HG02759 (cell line): ENCODE data around the gene GTF2B.
"Not testable (repeated sequence)": the region's sequence is repeated elsewhere in the genome, so short reads cannot be mapped to it uniquely, and the experiment has no call there.

Experiments
- ATAC-seq: cut with Tn5 transposase; IDR thresholded peaks from one replicate; pipeline ENCODE4 v1.9.1; 2021; ENCODE audit warnings: mild to moderate bottlenecking, moderate library complexity; ENCODE audit not compliant: unreplicated experiment

The GTF2B gene

GRCh38 chr1:88888750-88889149, 2.6 kb downstream of the GTF2B start:
- ATAC-seq, result no peak

- ATAC-seq, result no peak
These were observed 5.4 kb downstream of the GTF2B start for GRCh38 chr1:88885933-88886332.

- no peak for ATAC-seq
These were observed 8.2 kb downstream of the GTF2B start for GRCh38 chr1:88883156-88883555.

GRCh38 chr1:88880717-88881116, 10.7 kb downstream of the GTF2B start:
- ATAC-seq, result not testable (repeated sequence)

GRCh38 chr1:88878731-88879130, 12.6 kb downstream of the GTF2B start:
- ATAC-seq, result no peak

- no peak for ATAC-seq
These were observed 13.5 kb downstream of the GTF2B start for GRCh38 chr1:88877911-88878310.

- no peak for ATAC-seq
These were observed 14.0 kb downstream of the GTF2B start for GRCh38 chr1:88877382-88877825.

GRCh38 chr1:88876573-88877365, 14.6 kb downstream of the GTF2B start:
- no peak for ATAC-seq

GRCh38 chr1:88875595-88875994, 15.8 kb downstream of the GTF2B start:
- ATAC-seq, result no peak

- no peak for ATAC-seq
These were observed 17.5 kb downstream of the GTF2B start for GRCh38 chr1:88873737-88874349.

GRCh38 chr1:88869644-88870043, 21.7 kb downstream of the GTF2B start:
- not testable (repeated sequence) for ATAC-seq

GRCh38 chr1:88867743-88868521, 23.4 kb downstream of the GTF2B start:
- ATAC-seq, result no peak

- no peak for ATAC-seq
These were observed 39.9 kb downstream of the GTF2B start for GRCh38 chr1:88851303-88852063.

GRCh38 chr1:88847643-88848042, 43.7 kb downstream of the GTF2B start:
- ATAC-seq, result no peak

- no peak for ATAC-seq
These were observed 65.6 kb downstream of the GTF2B start for GRCh38 chr1:88825721-88826120.

- not testable (repeated sequence) for ATAC-seq
These were observed 71.7 kb downstream of the GTF2B start for GRCh38 chr1:88819642-88820041.

GRCh38 chr1:88813471-88813870, 77.9 kb downstream of the GTF2B start:
- no peak for ATAC-seq

- ATAC-seq, result no peak
These were observed 79.0 kb downstream of the GTF2B start for GRCh38 chr1:88812366-88812765.

GRCh38 chr1:88803444-88803843, 87.9 kb downstream of the GTF2B start:
- ATAC-seq, result no peak

GRCh38 chr1:88802950-88803349, 88.4 kb downstream of the GTF2B start:
- no peak for ATAC-seq
